Hematopoietic multipotent progenitor cell treated with erythropoietin and hydrocortisone succinate and interleukin-3 and kit ligand, for 4 days (in vitro differentiated cells): ENCODE data around the gene DSCAM.

Experiments
- DNase-seq: peaks from one replicate; pipeline ENCODE4 v3.0.0-alpha.2; 2015

Gene DSCAM

DNA sequence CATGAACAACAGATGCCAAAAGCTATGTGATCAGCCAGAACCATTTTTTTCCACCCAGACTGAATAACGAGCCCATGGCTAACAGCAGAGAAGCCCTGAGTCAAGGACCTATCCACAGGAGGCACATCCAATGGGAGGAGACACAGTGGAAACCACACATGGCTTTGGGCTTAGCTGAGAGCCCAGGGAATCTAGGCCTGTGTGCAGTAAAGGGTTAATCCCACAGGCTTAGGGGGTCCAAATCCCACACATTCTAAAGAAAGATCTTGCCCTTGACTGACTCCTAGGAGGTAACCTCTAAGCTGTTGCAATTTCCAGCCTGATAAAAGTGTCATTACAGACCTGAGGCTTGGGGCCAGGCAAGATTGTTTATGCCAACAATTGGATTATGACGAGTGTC is 194.5 kb downstream of the DSCAM start:
- no peak for DNase-seq

GRCh38 chr21:40647706-40648105 is 199.3 kb downstream of the DSCAM start:
- no peak for DNase-seq

GRCh38 chr21:40646651-40647050 is 200.3 kb downstream of the DSCAM start:
- DNase-seq = no peak

DNA sequence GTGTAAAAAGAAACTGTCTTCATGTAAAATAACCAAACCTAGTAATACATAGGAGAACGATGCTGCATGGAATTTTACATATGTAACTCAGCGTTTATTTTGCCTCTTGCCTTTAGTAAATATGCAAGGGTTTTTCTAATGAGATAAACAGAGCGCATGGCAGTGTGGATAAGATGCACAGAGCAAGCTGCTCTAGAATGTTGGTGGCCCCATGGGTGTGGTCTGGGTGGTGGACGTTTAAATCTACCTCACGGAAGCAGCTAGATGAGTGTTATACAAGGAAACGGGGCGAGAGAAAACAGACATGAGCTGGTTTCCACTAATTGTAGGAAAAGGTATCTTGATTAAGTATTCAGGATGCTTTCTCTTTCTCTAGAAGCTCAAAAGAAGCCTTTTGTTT is 205.9 kb downstream of the DSCAM start:
- no peak for DNase-seq

DNA sequence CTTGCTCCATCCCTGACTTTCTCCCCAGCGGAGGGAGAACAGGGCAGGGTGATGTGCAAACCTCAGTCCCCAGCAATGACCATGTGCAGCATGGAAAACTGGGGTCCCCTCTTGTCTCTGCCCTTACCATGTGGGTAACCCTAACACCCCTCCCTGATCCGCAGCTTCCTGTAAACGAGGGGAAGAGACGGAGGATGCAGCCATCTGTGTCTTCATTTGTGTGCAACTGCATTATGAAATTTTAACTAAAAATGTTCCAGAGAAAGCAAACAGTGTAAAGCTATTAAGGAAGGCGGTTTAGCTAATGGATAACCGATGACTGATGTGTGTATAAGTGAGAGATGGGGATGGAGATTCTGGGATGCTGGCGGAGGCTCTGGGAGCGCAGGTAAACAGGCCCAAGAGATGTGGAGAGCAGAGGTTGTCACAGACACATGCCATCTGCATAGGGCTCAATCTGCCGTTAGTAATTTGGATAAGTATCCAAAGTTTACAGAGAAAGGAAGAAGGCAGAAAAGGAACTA is 206.6 kb downstream of the DSCAM start:
- no peak for DNase-seq

GRCh38 chr21:40639616-40640194 is 207.3 kb downstream of the DSCAM start:
- no peak for DNase-seq

GRCh38 chr21:40638466-40639251 is 208.3 kb downstream of the DSCAM start:
- no peak for DNase-seq

DNA sequence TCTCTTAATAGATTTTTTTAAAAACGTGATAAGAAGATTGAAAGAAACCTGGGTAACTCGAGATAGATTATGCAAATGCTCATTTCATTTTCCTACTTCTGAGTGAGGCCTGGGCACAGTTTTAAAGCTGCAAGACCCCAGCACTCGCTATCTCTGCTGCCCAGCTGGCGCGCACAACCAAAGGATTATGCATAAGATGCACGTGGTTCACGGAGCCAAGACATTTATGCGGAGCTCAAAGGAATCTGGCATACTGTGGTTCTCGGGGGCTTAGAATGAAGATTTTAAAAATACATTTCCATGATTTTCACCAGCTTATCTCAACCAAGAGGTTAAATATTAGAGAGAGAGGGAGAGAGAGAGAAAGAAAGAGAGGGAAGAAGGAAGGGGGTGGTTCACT is 210.9 kb downstream of the DSCAM start:
- no peak for DNase-seq

- no peak for DNase-seq
Measured at GRCh38 chr21:40635391-40635790, 211.6 kb downstream of the DSCAM start.

DNA sequence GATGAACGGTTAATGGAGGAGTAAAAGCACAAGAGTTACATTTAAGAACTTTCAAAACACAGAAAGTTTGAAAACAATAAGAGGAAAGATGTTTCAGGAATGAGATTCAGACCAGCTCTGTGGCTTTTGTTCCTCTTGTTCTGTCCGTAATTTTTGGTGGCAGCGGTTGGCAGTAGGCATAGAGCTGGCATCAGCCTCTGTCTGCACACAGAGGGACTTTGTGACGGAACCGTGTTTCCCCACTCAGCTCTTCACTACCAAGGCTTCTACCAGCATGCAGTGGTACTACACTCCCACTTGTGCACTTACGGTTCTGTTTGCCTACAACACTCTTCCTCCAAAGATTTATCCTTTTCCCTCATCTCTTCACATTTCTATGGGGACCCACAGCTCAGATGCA is 212.8 kb downstream of the DSCAM start:
- DNase-seq = no peak

DNA sequence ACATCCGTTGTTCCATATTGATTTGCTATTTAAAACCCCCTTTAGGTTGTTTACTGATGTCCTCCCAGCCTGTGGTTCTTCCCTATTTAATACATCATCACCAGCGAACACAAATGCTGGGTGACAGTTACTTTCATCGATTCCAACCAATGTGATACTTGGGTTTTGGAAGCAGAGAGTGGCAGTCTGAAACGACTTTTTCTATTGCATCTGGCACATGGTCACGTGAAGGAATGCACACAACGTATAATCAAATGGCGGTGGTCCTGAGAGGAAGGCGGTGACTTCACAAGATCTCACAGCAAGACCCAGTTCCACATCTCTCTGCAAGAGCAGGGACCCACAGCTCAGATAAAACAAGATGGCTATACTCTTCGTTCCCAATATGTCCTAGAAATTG is 213.9 kb downstream of the DSCAM start:
- DNase-seq = no peak

- DNase-seq = no peak
Measured at GRCh38 chr21:40631211-40631610, 215.7 kb downstream of the DSCAM start.

DNA sequence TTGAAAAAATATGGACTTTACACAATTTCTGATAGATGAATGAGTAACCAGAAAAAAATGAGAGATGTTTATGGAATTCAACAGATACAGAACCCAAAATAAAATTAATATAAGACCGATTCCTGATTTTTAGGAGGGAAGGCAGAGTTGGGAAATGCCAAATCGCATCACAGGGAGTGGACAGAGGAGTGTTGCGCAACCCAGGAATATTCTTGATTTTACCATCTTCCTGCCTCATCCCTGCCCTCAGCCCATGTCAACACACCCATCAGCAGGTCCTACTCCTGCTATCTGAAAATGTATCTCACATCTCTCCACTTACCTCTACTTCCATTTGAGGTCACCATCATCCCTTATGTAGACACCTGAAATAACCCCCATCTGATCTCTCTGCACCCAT is 221.0 kb downstream of the DSCAM start:
- DNase-seq = no peak

DNA sequence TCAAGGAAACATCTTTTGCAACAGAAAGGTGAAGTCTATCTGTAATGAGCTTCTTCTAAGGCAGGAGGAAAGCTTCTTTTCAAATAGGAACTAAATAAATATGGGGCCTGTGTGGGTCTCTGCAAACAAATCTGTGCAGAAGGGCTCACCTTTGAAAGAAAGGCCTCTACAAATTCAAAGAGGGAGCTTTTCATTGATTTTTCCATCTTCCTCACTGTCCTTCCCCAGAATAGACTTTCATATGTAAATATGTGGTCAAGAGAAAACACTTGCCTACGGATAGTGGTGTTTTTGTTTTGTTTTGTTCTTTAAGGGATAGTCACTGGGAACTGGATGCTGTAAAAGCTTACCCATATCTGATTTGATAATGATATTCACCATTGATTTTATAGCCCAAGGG is 223.4 kb downstream of the DSCAM start:
- no peak for DNase-seq

- no peak for DNase-seq
Measured at GRCh38 chr21:40622531-40622930, 224.4 kb downstream of the DSCAM start.

DNA sequence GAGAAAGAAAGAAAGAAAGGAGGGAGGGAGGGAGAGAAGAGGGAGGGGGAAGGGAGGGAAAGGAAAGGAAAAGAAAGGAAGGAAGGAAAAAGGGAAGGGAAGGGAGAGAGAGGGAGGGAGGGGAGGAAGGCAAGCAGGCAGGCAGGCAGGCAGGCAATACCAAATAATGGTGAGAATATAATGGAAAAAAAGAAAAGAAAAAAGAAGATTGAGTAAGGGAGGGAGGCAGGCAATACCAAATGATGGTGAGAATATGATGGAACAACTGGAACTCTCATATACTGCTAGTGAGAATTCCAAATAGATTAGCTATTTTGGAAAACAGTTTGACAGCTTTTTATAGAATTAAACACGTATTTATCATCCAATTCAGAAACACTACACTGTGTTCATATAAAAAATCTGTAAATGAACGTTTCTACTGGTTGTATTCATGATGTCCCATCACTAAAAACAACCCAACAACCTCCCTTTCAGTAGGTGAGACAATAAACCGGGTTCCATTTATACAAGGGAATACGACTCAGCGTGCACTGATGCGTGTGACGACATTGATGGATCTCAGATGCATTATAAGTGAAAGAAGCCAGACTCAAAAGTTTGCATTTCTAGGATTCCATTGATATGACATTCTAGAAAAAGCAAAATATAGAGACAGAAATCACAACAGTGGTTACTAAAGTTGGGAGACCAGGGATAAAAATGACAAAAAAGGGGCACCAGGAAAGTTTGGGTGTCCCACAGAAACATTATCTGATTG is 226.4 kb downstream of the DSCAM start:
- no peak for DNase-seq

DNA sequence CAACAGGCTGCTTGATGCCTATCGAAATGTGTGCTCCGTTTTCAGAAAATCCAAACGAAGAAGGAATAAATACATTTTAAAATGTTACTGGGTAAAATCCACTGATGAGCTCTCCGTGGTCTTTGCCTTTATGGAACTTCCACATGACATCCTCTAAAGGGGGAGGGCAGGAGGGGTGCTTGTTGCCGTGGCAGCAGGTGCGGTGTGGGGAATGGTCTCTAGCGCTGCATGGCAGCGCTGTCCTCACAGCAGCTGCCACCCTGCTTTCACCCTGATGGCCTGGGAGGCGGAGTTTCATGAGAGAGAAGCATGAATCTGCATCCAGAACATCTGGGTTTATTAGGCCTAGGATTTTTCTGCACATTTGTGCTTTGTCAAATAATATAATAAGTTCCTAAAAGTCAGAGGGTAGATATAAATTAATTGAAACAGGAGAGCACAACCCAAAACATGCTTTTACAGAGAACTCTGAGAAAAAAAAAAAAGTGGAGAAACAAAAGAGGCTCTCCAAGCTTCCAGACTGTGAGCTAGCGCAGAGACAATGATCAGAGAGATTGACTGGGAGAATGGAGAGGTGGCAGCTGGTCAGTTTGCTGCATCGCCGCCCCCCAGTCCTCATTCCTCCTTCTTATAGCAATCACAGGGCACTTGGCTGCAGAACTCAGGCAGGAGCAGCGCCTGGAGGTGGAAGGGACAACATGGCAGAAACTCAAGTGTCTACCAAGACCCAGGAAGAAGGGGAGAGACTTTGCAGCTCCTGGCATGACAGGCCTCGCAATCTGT is 228.6 kb downstream of the DSCAM start:
- no peak for DNase-seq

GRCh38 chr21:40616377-40616704 is 230.6 kb downstream of the DSCAM start:
- no peak for DNase-seq

GRCh38 chr21:40615505-40616376 is 231.2 kb downstream of the DSCAM start:
- no peak for DNase-seq

DNA sequence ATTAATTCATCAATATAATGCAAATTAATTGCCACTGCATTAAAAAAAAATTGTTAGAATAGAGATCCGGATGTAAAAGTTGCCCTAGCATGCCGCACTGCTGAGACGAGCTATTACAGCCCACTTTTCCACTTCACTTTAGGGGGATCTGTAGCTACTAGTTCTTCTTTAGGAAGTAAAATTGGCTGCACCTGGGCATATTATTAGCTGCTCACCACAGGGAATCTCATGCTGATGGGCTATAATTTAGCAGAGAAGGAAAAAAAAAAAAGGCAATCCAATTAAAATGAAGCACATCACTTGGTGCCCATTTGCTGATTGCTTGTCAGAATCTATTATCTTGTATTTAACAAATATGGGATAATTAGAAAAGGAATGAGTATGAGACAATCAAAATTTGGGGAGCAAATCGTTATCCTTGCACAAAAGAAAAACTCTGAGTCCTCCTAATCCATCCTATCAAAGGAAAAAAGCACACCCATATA is 233.4 kb downstream of the DSCAM start:
- no peak for DNase-seq

GRCh38 chr21:40610345-40610744 is 236.6 kb downstream of the DSCAM start:
- no peak for DNase-seq

GRCh38 chr21:40606341-40606740 is 240.6 kb downstream of the DSCAM start:
- no peak for DNase-seq
